Measurements from ENCODE around the gene POGLUT2. TPM values are rescaled to one million over a fixed set of nuclear protein-coding genes. Genes with fewer than 3 reads are reported as not detected.
"Not testable (repeated sequence)": the region's sequence is repeated elsewhere in the genome, so short reads cannot be mapped to it uniquely, and the experiment has no call there.

POGLUT2 gene
- total RNA-seq, 1 experiment from 2014 or later: 31.3 TPM

DNA sequence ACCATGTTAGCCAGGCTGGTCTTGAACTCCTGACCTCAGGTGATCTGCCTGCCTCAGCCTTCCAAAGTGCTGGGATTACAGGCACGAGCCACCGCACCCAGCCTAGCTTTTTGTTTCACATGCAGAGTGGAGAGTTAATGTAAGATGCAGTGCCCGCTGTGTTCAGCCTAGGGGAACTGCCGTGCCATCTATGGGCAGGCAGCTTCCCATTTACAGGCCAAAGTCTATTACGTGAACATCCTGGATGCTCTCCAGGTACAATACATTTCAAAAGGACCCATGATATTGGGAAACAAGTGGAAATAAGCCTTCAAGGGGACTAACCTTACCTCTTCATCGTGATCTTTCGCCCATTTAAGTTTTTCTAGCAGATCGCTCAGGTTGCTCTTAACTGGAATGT, 10.1 kb downstream of the POGLUT2 start:
- no peak overlapping the region for H3K27ac ChIP-seq
- peaks cover 19% of the 10 kb centered on the region; the same call in 1 of the 2 replicates for H3K36me3 ChIP-seq
- H3K4me1 ChIP-seq: peaks cover 2% of the 10 kb centered on the region; the same call in 1 of the 2 replicates
- H3K4me3 ChIP-seq: no peak overlapping the region
- no peaks in the 10 kb centered on the region for H3K27me3 ChIP-seq
- no peak for DNase-seq
- H3K9me3 ChIP-seq (replicated peaks): no peaks in the 10 kb centered on the region

DNA sequence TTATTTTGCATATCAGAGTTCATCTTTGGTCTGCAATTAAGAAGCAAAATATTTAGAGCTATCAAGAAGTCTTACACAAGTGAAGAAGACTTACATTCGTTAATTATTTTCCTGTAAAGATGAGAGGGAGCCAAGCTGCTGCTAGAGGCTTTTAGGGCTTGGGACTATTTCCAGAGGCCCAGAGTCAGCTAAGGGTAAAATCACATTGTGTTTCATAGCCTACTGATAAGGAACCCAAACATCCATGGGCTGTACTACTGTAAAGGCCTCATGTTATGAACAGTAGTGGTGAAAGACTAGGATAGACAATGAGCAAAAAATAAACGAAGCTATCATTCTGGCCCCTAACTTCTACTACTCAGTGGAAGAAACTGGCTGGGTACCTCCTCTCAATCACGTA, 14.3 kb downstream of the POGLUT2 start:
- H3K4me1 ChIP-seq: no peaks in the 10 kb centered on the region
- peaks cover 16% of the 10 kb centered on the region; the same call in 1 of the 2 replicates for H3K36me3 ChIP-seq
- no peak for DNase-seq
- H3K4me3 ChIP-seq: no peak overlapping the region
- H3K9me3 ChIP-seq (replicated peaks): no peaks in the 10 kb centered on the region
- no peak overlapping the region for H3K27ac ChIP-seq
- no peaks in the 10 kb centered on the region for H3K27me3 ChIP-seq

DNA sequence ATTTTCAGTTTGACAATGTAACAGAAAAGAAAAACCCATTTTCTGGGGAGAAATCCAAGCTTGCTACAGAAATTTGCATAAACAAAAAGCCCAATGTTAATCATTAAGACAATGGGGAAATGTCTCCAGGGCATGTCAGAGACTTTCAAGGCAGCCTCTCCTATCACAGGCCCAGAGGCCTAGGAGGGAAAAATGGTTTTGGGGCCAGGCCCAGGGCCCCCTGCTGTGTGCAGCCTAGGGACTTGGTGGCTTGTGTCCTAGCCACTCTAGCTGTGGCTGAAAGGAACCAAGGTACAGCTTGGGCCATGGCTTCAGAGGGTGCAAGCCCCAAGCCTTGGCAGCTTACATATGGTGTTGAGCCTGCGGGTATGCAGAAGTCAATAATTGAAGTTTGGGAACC, 17.2 kb downstream of the POGLUT2 start:
- Histone ChIP-seq H3K27me3 (no peaks in the 10 kb centered on the region), H3K4me1 (no peaks in the 10 kb centered on the region), H3K36me3 (peaks cover 9% of the 10 kb centered on the region; the same call in 1 of the 2 replicates), H3K9me3 (replicated peaks) (no peaks in the 10 kb centered on the region), H3K27ac (no peak overlapping the region), H3K4me3 (no peak overlapping the region)
- DNase-seq: no peak

DNA sequence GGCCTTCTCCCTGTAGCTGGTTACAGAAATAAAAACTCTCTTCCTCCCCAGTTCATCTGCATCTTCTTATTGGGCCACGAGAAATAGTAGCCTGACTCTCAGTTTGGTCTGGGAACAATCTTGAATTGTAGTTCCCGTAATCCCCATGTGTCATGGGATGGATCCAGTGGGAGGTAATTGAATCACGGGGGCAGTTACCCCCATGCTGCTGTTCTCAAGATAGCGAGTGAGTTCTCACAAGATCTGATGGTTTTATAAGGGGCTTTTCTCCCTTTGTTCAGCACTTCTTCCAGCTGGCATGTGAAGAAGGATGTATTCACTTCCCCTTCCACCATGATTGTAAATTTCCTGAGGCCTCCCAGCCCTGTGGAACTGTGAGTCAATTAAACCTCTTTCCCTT, 18.1 kb downstream of the POGLUT2 start:
- H3K4me3 ChIP-seq; H3K4me1 ChIP-seq; H3K9me3 ChIP-seq (replicated peaks); H3K27ac ChIP-seq; H3K27me3 ChIP-seq; DNase-seq; H3K36me3 ChIP-seq: not testable (repeated sequence)

DNA sequence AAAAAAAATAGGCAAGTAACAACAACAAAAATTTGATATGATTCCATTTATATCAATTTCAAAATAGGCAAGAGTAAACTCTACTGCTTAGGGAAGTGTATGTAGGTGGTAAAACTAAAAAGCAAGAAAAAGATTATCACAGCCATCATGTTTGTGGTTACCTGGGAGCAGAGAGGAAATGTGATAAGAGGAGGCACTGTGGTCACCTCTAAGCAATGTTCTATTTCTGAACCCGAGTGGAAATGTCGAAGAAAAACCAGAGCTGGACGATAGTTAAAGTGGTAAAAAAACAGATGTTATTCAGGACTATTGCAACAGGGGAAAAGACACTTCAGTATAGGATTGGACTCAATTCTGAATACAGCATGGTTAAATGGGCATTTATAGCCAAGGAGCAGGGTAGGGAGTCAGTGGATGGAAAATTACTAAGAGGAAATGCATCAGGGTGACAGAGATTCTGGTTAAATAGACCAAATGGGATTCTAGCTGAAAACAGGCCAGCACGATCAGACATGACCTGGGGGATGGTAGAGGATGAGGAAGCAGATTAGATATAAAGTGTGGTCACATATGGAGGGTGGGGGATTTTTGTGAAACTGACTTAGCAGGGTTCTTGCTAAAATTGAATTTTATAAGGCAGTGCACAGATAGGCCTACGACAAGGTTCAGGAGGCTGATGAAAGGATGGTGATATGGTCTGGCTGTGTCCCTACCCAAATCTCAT, 19.2 kb downstream of the POGLUT2 start:
- H3K27me3 ChIP-seq: no peaks in the 10 kb centered on the region
- H3K4me3 ChIP-seq: no peak overlapping the region
- no peak for DNase-seq
- no peak overlapping the region for H3K27ac ChIP-seq
- H3K4me1 ChIP-seq: peaks cover 7% of the 10 kb centered on the region
- 0 out of 2 replicates have a peak, but pooled peaks cover 7% of the 10 kb centered on the region for H3K36me3 ChIP-seq
- H3K9me3 ChIP-seq (replicated peaks): no peaks in the 10 kb centered on the region

DNA sequence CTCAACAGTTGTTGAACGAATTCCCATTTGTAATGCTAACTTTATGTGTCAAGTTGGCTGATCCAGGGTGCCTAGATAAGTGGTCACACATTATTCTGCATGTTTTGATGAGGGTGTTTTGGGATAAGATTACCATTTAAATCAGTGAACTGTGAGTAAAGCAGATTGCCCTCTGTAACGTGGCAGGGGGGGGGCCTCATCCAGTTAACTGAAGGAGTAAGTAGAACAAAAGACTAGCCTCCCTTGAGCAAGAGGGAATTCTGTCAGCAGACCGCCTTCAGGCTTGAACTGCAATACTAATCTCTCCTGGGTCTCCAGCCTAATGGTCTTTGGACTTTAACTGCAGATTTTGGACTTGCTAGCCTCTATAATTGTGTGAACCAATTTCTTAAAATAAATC, 21.0 kb downstream of the POGLUT2 start:
- no peaks in the 10 kb centered on the region; the same call in 1 of the 2 replicates for H3K9me3 ChIP-seq (replicated peaks)
- H3K4me1 ChIP-seq: peaks cover 14% of the 10 kb centered on the region
- no peak for DNase-seq
- 0 out of 2 replicates have a peak, but pooled peaks cover 1% of the 10 kb centered on the region for H3K36me3 ChIP-seq
- H3K4me3 ChIP-seq: no peak overlapping the region
- H3K27ac ChIP-seq: no peak overlapping the region
- H3K27me3 ChIP-seq: no peaks in the 10 kb centered on the region

DNA sequence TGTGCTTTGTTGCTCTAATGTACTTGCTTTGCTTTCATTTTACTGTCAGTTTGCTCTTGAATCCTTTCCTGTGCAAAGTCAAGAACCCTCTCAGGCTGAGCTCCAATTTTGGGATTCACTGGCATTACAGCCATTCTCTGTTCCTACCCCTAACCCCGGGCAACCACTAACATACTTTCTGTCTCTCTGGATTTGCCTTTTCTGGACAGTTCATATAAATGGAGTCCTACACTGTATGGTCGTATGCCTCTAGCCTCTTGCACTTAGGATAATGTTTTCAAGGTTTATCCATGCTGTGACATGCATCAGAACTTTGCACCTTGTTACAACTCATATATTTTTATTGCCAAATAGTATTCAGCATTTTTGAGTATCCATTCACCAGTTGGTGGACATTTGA, 22.5 kb downstream of the POGLUT2 start:
- no peaks in the 10 kb centered on the region for H3K27me3 ChIP-seq
- H3K9me3 ChIP-seq (replicated peaks): no peaks in the 10 kb centered on the region; the same call in 1 of the 2 replicates
- H3K27ac ChIP-seq: no peak overlapping the region
- H3K4me3 ChIP-seq: no peak overlapping the region
- H3K4me1 ChIP-seq: peaks cover 14% of the 10 kb centered on the region
- no peak for DNase-seq
- no peaks in the 10 kb centered on the region for H3K36me3 ChIP-seq

DNA sequence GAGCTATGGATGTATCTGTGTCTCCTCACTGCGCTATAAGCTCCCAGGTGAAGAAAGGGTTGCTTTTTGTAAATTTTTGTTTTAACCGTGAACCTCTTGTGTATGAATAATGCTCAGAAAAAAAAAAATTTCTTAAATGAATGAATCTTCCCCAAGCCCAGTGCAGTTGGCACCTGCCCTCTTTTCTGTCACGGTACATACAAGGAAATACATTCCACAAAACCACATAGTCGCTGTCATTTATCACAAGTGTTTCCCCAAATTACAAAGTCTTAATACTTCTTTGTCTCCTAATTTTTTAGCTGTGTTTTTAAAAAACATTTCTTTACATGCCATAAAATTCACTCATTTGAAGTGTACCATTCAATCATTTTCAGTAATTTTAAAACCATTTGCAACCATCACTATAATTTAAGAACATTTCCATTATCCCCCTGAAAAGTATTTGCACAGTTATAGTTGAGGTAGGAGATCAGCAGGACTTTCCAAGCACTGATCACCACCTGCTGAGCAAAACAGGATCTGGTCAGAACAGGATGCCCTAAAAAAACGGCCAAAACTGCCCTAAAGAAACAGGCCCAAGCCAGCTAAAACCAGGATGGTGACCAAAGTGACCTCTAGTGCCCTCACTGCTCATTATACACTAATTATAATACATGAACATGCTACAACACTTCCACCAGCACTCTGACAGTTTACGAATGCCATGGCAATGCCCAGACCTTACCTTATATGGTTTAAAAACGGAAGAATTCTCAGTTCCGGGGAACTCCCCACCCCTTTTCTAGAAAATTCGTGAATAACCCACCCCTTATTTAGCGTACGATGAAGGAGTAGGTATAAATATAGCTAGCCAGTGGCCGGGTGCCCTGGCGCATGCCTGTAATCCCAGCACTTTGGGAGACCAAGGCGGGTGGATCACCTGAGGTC, 23.9 kb downstream of the POGLUT2 start:
- Histone ChIP-seq H3K36me3 (no peaks in the 10 kb centered on the region), H3K27ac (peak overlapping the region; percentile 71), H3K9me3 (replicated peaks) (no peaks in the 10 kb centered on the region; the same call in 1 of the 2 replicates), H3K4me1 (peaks cover 14% of the 10 kb centered on the region), H3K4me3 (no peak overlapping the region), H3K27me3 (no peaks in the 10 kb centered on the region)
- DNase-seq: peak in 1 of 2 experiments; percentile 34

DNA sequence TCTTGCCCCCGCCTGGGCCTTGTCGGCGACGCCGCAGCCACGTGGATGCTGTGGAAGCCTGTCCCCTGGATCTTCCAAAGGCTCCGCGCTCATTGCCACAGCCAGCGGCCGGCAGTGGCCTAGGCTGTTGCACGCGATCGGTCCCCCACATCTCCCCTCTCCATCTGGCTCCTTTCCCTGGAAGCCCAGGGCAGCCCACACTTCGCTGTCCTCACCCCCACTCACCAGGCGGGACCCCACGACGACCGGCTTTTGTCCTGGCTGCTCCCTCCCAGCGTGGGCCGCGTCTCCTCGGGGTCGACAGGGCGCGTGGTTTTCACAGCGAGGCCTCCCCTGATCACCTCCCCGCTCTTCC, 24.6 kb downstream of the POGLUT2 start:
- no peaks in the 10 kb centered on the region for H3K36me3 ChIP-seq
- no peaks in the 10 kb centered on the region for H3K27me3 ChIP-seq
- H3K27ac ChIP-seq: peak overlapping the region; percentile 71
- H3K4me3 ChIP-seq: peak overlapping the region; percentile 65; the same call in 1 of the 2 replicates
- no peaks in the 10 kb centered on the region; the same call in 1 of the 2 replicates for H3K9me3 ChIP-seq (replicated peaks)
- H3K4me1 ChIP-seq: peaks cover 14% of the 10 kb centered on the region
- no peak for DNase-seq

DNA sequence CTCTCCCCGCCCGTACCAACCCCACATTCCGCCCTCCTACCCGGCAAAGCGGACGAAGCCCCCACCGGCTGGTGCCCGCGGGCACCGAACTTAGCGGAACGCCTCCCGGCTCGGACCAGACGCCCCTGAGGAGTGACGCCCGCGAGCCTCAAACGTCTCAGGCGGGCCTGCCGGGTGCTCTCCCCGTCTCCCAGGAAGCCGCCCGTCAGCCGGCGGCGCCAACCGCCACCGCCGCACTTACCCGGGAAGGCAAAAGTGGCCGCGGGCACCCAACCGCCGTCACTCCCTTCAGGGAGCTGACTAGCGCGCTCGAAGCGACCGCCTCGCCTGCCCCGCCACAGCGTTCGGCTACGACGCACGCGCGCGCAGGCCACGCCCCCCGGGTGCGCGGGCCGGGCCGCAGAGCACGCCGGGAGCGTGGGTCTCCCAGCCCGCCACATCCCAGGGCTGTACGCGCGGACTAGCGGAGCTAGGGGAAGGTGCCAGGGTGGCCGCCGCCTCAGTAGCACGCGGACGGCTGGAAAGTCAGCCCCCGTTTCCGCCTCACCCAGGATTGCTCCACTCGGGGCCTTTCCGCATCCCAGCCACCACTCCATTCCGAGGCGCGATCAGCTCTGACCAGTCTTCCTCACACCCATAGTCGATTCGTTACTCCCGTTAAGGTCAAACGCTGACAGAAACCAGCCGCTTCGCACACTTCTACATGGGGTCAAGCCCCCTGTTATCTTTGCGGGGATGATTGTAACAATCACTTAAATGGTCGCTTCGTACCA, 25.1 kb downstream of the POGLUT2 start, which contains the start of gene TEX30:
TSS of gene TEX30 (minus strand) at position 346 of the 773 bp plus-strand sequence. CDS start 3,760 bp downstream, outside the sequence.
- Histone ChIP-seq H3K36me3 (no peaks in the 10 kb centered on the region), H3K4me3 (peak within 1 kb of the TSS; percentile 65), H3K4me1 (peaks cover 14% of the 10 kb centered on the region), H3K9me3 (replicated peaks) (no peaks in the 10 kb centered on the region; the same call in 1 of the 2 replicates), H3K27me3 (no peaks in the 10 kb centered on the region), H3K27ac (peak within 1 kb of the TSS; percentile 71)
- peak; percentile 66 to 72 for DNase-seq

DNA sequence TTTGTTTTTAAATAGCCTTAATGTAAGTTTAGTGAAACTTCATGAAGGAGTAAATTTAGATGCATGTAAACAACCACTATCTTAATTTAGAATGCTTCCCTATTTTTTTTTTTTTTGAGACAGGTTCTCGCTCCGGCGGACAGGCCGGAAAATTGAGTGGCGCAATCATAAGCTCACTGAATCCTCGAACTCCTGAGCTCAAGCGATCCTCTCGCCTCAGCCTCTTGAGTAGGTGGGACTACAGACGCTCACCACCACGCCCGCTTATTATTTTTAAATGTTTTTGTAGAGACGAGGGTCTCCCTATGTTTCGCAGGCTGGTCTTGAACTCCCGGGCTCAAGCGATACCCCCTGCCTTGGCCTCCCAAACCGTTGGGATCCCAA, 26.7 kb downstream of the POGLUT2 start:
- no peaks in the 10 kb centered on the region; the same call in 1 of the 2 replicates for H3K9me3 ChIP-seq (replicated peaks)
- H3K27me3 ChIP-seq: no peaks in the 10 kb centered on the region
- H3K36me3 ChIP-seq: no peaks in the 10 kb centered on the region; the same call in 1 of the 2 replicates
- peaks cover 14% of the 10 kb centered on the region for H3K4me1 ChIP-seq
- H3K4me3 ChIP-seq: no peak overlapping the region
- no peak for DNase-seq
- H3K27ac ChIP-seq: no peak overlapping the region

DNA sequence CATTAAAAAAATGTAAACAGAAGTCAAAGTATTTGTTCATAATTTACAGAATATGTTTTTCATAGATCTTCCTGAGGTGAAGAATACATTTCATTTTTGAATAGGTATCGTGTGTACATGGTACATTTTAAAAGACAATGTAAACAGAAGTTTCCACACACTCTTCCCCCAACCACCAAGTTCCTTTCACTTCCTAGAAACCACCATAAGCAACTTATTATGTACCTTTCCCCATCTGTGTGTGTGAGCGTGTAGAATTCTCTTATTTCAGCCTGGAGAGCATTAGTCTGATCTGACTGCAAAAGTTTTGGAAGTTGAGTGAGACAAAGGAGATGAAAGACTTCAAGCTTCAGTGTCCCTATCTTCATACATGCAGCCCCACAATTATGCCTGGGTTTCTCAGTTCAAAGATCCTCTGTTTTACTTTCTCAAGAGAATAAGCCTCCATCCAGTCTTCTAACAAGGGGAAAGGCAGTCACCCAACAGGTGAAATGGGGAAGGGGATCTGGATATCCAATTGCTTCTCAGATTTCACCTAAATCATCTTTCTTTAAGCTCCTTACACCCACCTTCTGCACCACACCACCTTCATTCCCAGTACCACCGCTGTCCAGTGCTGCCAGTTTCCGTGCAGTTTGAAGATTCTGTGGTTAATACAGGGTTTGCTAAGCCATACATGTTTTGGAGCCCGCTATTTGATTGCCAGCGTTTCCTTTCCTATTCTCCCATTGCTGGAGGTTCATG, 27.3 kb downstream of the POGLUT2 start:
- H3K27me3 ChIP-seq: no peaks in the 10 kb centered on the region
- H3K4me3 ChIP-seq: no peak overlapping the region
- H3K9me3 ChIP-seq (replicated peaks): no peaks in the 10 kb centered on the region; the same call in 1 of the 2 replicates
- no peaks in the 10 kb centered on the region; the same call in 1 of the 2 replicates for H3K36me3 ChIP-seq
- peaks cover 14% of the 10 kb centered on the region for H3K4me1 ChIP-seq
- DNase-seq: no peak
- H3K27ac ChIP-seq: no peak overlapping the region

DNA sequence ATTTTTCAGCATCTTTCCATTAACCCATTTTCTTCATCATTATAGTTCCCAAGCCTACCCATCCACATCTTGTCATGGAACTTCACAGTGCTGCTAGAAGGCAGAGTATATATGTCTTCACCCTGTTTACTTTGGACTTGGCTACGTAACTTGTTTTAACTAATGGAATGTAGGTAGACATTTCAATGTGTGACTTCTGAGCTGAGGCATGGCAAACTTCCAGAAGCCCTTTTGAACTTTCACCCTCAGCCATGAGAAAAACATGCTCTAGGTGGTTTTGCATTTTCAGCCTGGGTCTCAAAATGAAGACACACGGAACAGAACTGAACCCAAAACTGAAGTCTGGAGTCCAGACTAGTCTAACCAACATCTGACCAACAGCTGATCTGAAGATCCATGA, 28.3 kb downstream of the POGLUT2 start:
- no peaks in the 10 kb centered on the region for H3K27me3 ChIP-seq
- H3K4me3 ChIP-seq: no peak overlapping the region
- H3K4me1 ChIP-seq: peaks cover 14% of the 10 kb centered on the region
- H3K36me3 ChIP-seq: no peaks in the 10 kb centered on the region; the same call in 1 of the 2 replicates
- H3K27ac ChIP-seq: no peak overlapping the region
- no peak for DNase-seq
- no peaks in the 10 kb centered on the region; the same call in 1 of the 2 replicates for H3K9me3 ChIP-seq (replicated peaks)

DNA sequence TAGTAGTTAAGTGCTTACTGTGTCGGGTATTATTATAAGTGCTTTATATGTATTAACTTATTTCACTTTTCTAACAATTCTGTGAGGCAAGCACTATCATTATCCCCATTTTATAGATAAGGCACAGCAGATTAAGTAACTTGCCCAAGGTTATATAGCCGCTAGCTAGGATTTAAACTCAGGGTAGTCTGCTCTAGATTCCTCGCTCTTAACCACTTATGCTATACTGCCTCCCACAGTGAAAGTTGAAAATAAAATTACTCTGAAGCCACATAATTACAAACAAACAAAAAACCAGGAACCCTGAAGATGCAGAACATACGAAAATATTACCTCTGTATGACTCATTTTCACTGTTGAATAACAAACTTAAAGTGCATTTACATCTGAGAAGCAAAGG, 29.1 kb downstream of the POGLUT2 start:
- H3K36me3 ChIP-seq: no peaks in the 10 kb centered on the region; the same call in 1 of the 2 replicates

More for the DNA sequence above, 29.1 kb downstream of the POGLUT2 start:
- no peak overlapping the region for H3K27ac ChIP-seq
- peaks cover 8% of the 10 kb centered on the region for H3K4me1 ChIP-seq
- no peak overlapping the region for H3K4me3 ChIP-seq
- H3K9me3 ChIP-seq (replicated peaks): no peaks in the 10 kb centered on the region; the same call in 1 of the 2 replicates
- no peak for DNase-seq
- no peaks in the 10 kb centered on the region for H3K27me3 ChIP-seq

Measured in SJCRH30 (cell line).